GM18505 (cell line): ENCODE data around the gene EXOC6B.

Experiments
- ATAC-seq: cut with Tn5 transposase; IDR thresholded peaks from one replicate; pipeline ENCODE4 v1.9.1; 2021; ENCODE audit not compliant: unreplicated experiment
- POLR2A ChIP-seq: IDR thresholded peaks from 4 replicates; pipeline ENCODE4 v1.6.1; 2011; ENCODE audit warnings: borderline replicate concordance; ENCODE audit not compliant: insufficient read depth, insufficient read length; ENCODE audit errors: extremely low read depth

Gene EXOC6B

GRCh38 chr2:72757177-72757775 is 68.6 kb downstream of the EXOC6B start:
- no peak for TF ChIP-seq POLR2A
- ATAC-seq, result no peak

GRCh38 chr2:72755647-72756423 is 70.0 kb downstream of the EXOC6B start:
- no peak for ATAC-seq
- TF ChIP-seq POLR2A, result no peak

- no peak for ATAC-seq
- no peak for TF ChIP-seq POLR2A
Observed at GRCh38 chr2:72754628-72755320, 71.1 kb downstream of the EXOC6B start.

GRCh38 chr2:72750977-72751639 is 74.7 kb downstream of the EXOC6B start:
- ATAC-seq, result no peak
- TF ChIP-seq POLR2A, result no peak

- no peak for TF ChIP-seq POLR2A
- no peak for ATAC-seq
Observed at GRCh38 chr2:72750466-72750865, 75.4 kb downstream of the EXOC6B start.

GRCh38 chr2:72747344-72747743 is 78.5 kb downstream of the EXOC6B start:
- TF ChIP-seq POLR2A, result no peak

GRCh38 chr2:72745679-72746368 is 80.0 kb downstream of the EXOC6B start:
- no peak for TF ChIP-seq POLR2A
- no peak for ATAC-seq

More at GRCh38 chr2:72747344-72747743, 78.5 kb downstream of the EXOC6B start:
- ATAC-seq, result no peak

- no peak for ATAC-seq
- TF ChIP-seq POLR2A, result no peak
Observed at GRCh38 chr2:72744049-72744448, 81.8 kb downstream of the EXOC6B start.

GRCh38 chr2:72743481-72743880 is 82.4 kb downstream of the EXOC6B start:
- ATAC-seq, result no peak
- TF ChIP-seq POLR2A, result no peak

- TF ChIP-seq POLR2A, result no peak
- ATAC-seq, result no peak
Observed at GRCh38 chr2:72738096-72738495, 87.7 kb downstream of the EXOC6B start.

- TF ChIP-seq POLR2A, result no peak
- ATAC-seq, result no peak
Observed at GRCh38 chr2:72734432-72734831, 91.4 kb downstream of the EXOC6B start.

- no peak for TF ChIP-seq POLR2A
- ATAC-seq, result no peak
Observed at GRCh38 chr2:72731116-72731515, 94.7 kb downstream of the EXOC6B start.

GRCh38 chr2:72727356-72727755 is 98.5 kb downstream of the EXOC6B start:
- no peak for ATAC-seq
- TF ChIP-seq POLR2A, result no peak
